Mesenchymal stem cell (in vitro differentiated cells and primary cell): ENCODE data around the gene DDX60.
A peak's percentile ranks its signal among the peaks of the same experiment; 100 is the strongest.
"Not testable (repeated sequence)": the region's sequence is repeated elsewhere in the genome, so short reads cannot be mapped to it uniquely, and the experiment has no call there.

ENCODE experiments used
- DNase-seq: peaks from one replicate; pipeline ENCODE4 v3.0.0-alpha.2; 2013
- H2AFZ ChIP-seq: one replicate; pipeline ENCODE4 v1.6.1; 2013; ENCODE audit warnings: low read depth, mild to moderate bottlenecking, control low read depth, inconsistent platforms, low read length, moderate library complexity
- H2AK5ac ChIP-seq: 2 replicates; pipeline ENCODE4 v1.6.1; 2013; ENCODE audit warnings: low read length, moderate library complexity, mild to moderate bottlenecking, inconsistent platforms; ENCODE audit not compliant: severe bottlenecking
- H2BK120ac ChIP-seq: one replicate; pipeline ENCODE4 v1.6.1; 2013; ENCODE audit warnings: low read depth, mild to moderate bottlenecking, inconsistent platforms, low read length, moderate library complexity
- H2BK12ac ChIP-seq, 2 experiments: one replicate each; pipeline ENCODE4 v1.6.1; 2013; ENCODE audit warnings: inconsistent platforms in 2 of 2, low read length in 2 of 2, mild to moderate bottlenecking in 2 of 2, moderate library complexity in 2 of 2, control low read depth in 1 of 2
- H2BK15ac ChIP-seq: one replicate; pipeline ENCODE4 v1.6.1; 2013; ENCODE audit warnings: mild to moderate bottlenecking, low read depth, inconsistent platforms; ENCODE audit not compliant: poor library complexity, severe bottlenecking
- H2BK5ac ChIP-seq: 2 replicates; pipeline ENCODE4 v1.6.1; 2013; ENCODE audit warnings: low read depth, mild to moderate bottlenecking, low read length, control low read depth, inconsistent platforms; ENCODE audit not compliant: poor library complexity, severe bottlenecking
- H3K14ac ChIP-seq, 2 experiments: one replicate each; pipeline ENCODE4 v1.6.1; 2013; ENCODE audit warnings: inconsistent platforms in 2 of 2, low read length in 2 of 2, control low read depth in 1 of 2, mild to moderate bottlenecking in 1 of 2, moderate library complexity in 1 of 2
- H3K18ac ChIP-seq, 2 experiments: one replicate each; pipeline ENCODE4 v1.6.1; 2013; ENCODE audit warnings: inconsistent platforms in 2 of 2, low read length in 2 of 2, control low read depth in 1 of 2, low read depth in 1 of 2, mild to moderate bottlenecking in 1 of 2
- H3K23ac ChIP-seq, 2 experiments: one replicate each; pipeline ENCODE4 v1.6.1; 2013; ENCODE audit warnings: inconsistent platforms in 2 of 2, low read length in 2 of 2, mild to moderate bottlenecking in 2 of 2, moderate library complexity in 2 of 2, control low read depth in 1 of 2
- H3K27ac ChIP-seq: 2 replicates; pipeline ENCODE4 v1.5.1; 2013; ENCODE audit warnings: mild to moderate bottlenecking, moderate library complexity, low read length, control low read depth, inconsistent platforms; ENCODE audit not compliant: poor library complexity, severe bottlenecking
- H3K27me3 ChIP-seq, 2 experiments: 2 replicates each; pipeline versions ENCODE4 v1.6.1 to v1.7.0; 2013; ENCODE audit warnings: low read length in 2 of 2, mild to moderate bottlenecking in 2 of 2, moderate library complexity in 2 of 2, control low read depth in 1 of 2, inconsistent platforms in 1 of 2; ENCODE audit not compliant: control insufficient read depth in 1 of 2, insufficient read depth in 1 of 2
- H3K36me3 ChIP-seq, 2 experiments: 2 replicates each; pipeline versions ENCODE4 v1.6.1 to v1.7.0; 2013; ENCODE audit warnings: low read length in 2 of 2, control low read depth in 1 of 2, inconsistent platforms in 1 of 2, low read depth in 1 of 2, mild to moderate bottlenecking in 1 of 2; ENCODE audit not compliant: insufficient read depth in 2 of 2, control insufficient read depth in 1 of 2
- H3K4ac ChIP-seq, 2 experiments: one replicate each; pipeline ENCODE4 v1.6.1; 2013; ENCODE audit warnings: inconsistent platforms in 2 of 2, low read length in 2 of 2, mild to moderate bottlenecking in 2 of 2, moderate library complexity in 2 of 2, control low read depth in 1 of 2, low read depth in 1 of 2
- H3K4me1 ChIP-seq: 2 replicates; pipeline ENCODE4 v1.6.1; 2013; ENCODE audit warnings: low read depth, low read length, control low read depth; ENCODE audit not compliant: control insufficient read depth, insufficient read depth
- H3K4me2 ChIP-seq: 2 replicates; pipeline ENCODE4 v1.6.1; 2013; ENCODE audit warnings: low read length, mild to moderate bottlenecking, inconsistent platforms; ENCODE audit not compliant: poor library complexity, severe bottlenecking
- H3K4me3 ChIP-seq, 2 experiments: 2 replicates each; pipeline versions ENCODE4 v1.5.1 to v1.7.0; 2013; ENCODE audit warnings: low read length in 2 of 2, mild to moderate bottlenecking in 2 of 2, control low read depth in 1 of 2, low read depth in 1 of 2; ENCODE audit not compliant: insufficient read depth in 1 of 2
- H3K79me1 ChIP-seq: replicated peaks from 2 replicates; pipeline ENCODE4 v1.6.1; 2013; ENCODE audit warnings: mild to moderate bottlenecking, control low read depth, low read length, inconsistent platforms; ENCODE audit not compliant: poor library complexity, severe bottlenecking
- H3K9ac ChIP-seq: 2 replicates; pipeline ENCODE4 v1.7.0; 2013; ENCODE audit warnings: mild to moderate bottlenecking, low read length, moderate library complexity
- H3K9me3 ChIP-seq: 2 replicates; pipeline ENCODE4 v1.7.0; 2013; ENCODE audit warnings: mild to moderate bottlenecking, low read length; ENCODE audit not compliant: control insufficient read depth
- H4K8ac ChIP-seq: one replicate; pipeline ENCODE4 v1.6.1; 2013; ENCODE audit warnings: inconsistent platforms, mild to moderate bottlenecking, low read length, moderate library complexity
- H4K91ac ChIP-seq: one replicate; pipeline ENCODE4 v1.6.1; 2013; ENCODE audit warnings: mild to moderate bottlenecking, low read length, inconsistent platforms
- WGBS: methylation state at CpG from one replicate; pipeline ENCODE4 v1.1.7; 2013; ENCODE audit warnings: mixed read lengths; 5-methylcytosine and 5-hydroxymethylcytosine counted together

The DDX60 gene

GRCh38 chr4:168221301-168221700 is 97.3 kb downstream of the DDX60 start:
- no peaks in the 10 kb centered on the region for H3K4me1 ChIP-seq
- no peak overlapping the region for H3K18ac ChIP-seq
- H2BK120ac ChIP-seq = no peak overlapping the region
- no peak overlapping the region for H3K14ac ChIP-seq
- no peaks in the 10 kb centered on the region for H3K79me1 ChIP-seq
- no peak overlapping the region for H3K27ac ChIP-seq
- no peak overlapping the region for H4K91ac ChIP-seq
- no peak overlapping the region for H2BK12ac ChIP-seq
- H2BK15ac ChIP-seq = no peak overlapping the region
- H3K9me3 ChIP-seq = peaks cover 10% of the 10 kb centered on the region
- H2BK5ac ChIP-seq = no peak overlapping the region
- H3K36me3 ChIP-seq = peaks cover 0 to 61% of the 10 kb centered on the region in 2 experiments
- peak; percentile 68 for DNase-seq
- H3K4ac ChIP-seq = no peak overlapping the region
- H3K4me3 ChIP-seq = no peak overlapping the region
- H3K9ac ChIP-seq = peak overlapping the region; percentile 61
- H4K8ac ChIP-seq = no peak overlapping the region
- no peak overlapping the region for H3K23ac ChIP-seq
- no peak overlapping the region for H2AFZ ChIP-seq
- WGBS = no CpG with 5 or more reads among the region's 2 CpGs
- H2AK5ac ChIP-seq = no peak overlapping the region
- H3K4me2 ChIP-seq = no peak overlapping the region
- no peaks in the 10 kb centered on the region for H3K27me3 ChIP-seq

GRCh38 chr4:168220893-168221292 is 97.7 kb downstream of the DDX60 start:
- H3K4me3 ChIP-seq = no peak overlapping the region
- H3K14ac ChIP-seq = no peak overlapping the region
- H2BK12ac ChIP-seq = no peak overlapping the region
- no peak overlapping the region for H3K4ac ChIP-seq
- no peak overlapping the region for H3K23ac ChIP-seq
- H3K18ac ChIP-seq = no peak overlapping the region
- H2BK15ac ChIP-seq = no peak overlapping the region
- no peak overlapping the region for H2BK5ac ChIP-seq
- H4K91ac ChIP-seq = no peak overlapping the region
- H3K9ac ChIP-seq = peak overlapping the region; percentile 61
- H3K4me2 ChIP-seq = no peak overlapping the region
- no peak overlapping the region for H2BK120ac ChIP-seq
- no peaks in the 10 kb centered on the region for H3K27me3 ChIP-seq
- H3K9me3 ChIP-seq = peaks cover 10% of the 10 kb centered on the region
- peaks cover 0 to 63% of the 10 kb centered on the region in 2 experiments for H3K36me3 ChIP-seq
- no peak overlapping the region for H2AK5ac ChIP-seq
- no peak overlapping the region for H4K8ac ChIP-seq
- no peak overlapping the region for H3K27ac ChIP-seq
- no peak for DNase-seq
- no peak overlapping the region for H2AFZ ChIP-seq
- no peaks in the 10 kb centered on the region for H3K4me1 ChIP-seq
- no peaks in the 10 kb centered on the region for H3K79me1 ChIP-seq

GRCh38 chr4:168218645-168219044 is 99.9 kb downstream of the DDX60 start:
- Histone ChIP-seq H3K27me3 (no peaks in the 10 kb centered on the region), H2BK120ac (no peak overlapping the region), H4K91ac (no peak overlapping the region), H3K36me3 (peaks cover 0 to 45% of the 10 kb centered on the region in 2 experiments), H3K4me3 (no peak overlapping the region), H3K18ac (no peak overlapping the region), H2BK12ac (no peak overlapping the region), H2AFZ (no peak overlapping the region), H3K27ac (no peak overlapping the region), H3K9ac (no peak overlapping the region), H3K4me2 (no peak overlapping the region), H2AK5ac (no peak overlapping the region), H3K79me1 (no peaks in the 10 kb centered on the region), H3K4ac (no peak overlapping the region), H3K9me3 (peaks cover 10% of the 10 kb centered on the region), H3K14ac (no peak overlapping the region), H2BK5ac (no peak overlapping the region), H3K23ac (no peak overlapping the region), H4K8ac (no peak overlapping the region), H2BK15ac (no peak overlapping the region), H3K4me1 (no peaks in the 10 kb centered on the region)
- 70% methylated on average over 1 of the region's 1 CpG for WGBS
- peak; percentile 41 for DNase-seq

GRCh38 chr4:168213511-168213910 is 105.0 kb downstream of the DDX60 start:
- Histone ChIP-seq H3K9me3 (peaks cover 15% of the 10 kb centered on the region), H3K36me3 (peaks cover 0 to 29% of the 10 kb centered on the region in 2 experiments)
- not testable (repeated sequence) for H3K9ac ChIP-seq, H3K4me1 ChIP-seq, H2BK12ac ChIP-seq, H3K4me3 ChIP-seq, H2AK5ac ChIP-seq, H4K91ac ChIP-seq, H3K27ac ChIP-seq, H4K8ac ChIP-seq, DNase-seq, H2BK120ac ChIP-seq, H2BK5ac ChIP-seq, H3K23ac ChIP-seq, H2BK15ac ChIP-seq, H3K27me3 ChIP-seq, H3K4ac ChIP-seq, H3K79me1 ChIP-seq, H2AFZ ChIP-seq, H3K18ac ChIP-seq, H3K14ac ChIP-seq, H3K4me2 ChIP-seq
